ENCODE data around the gene R3HDML. TPM values are rescaled to one million over a fixed set of nuclear protein-coding genes. Genes with fewer than 3 reads are reported as not detected.
A peak's percentile ranks its signal among the peaks of the same experiment; 100 is the strongest.

R3HDML gene
- total and polyA plus RNA-seq, 2 of the 13 experiments (the other 11 are each of a cell fraction or from before 2014, with no cell fraction given), result not detected

GRCh38 chr20:44392088-44392775, 55.4 kb downstream of the R3HDML start:
- POLR2A ChIA-PET, result interaction anchor here (1.5 to 10.8 kb wide), 8 partner anchors 10 to 69 kb away, joined by 4 to 556 read pairs (median 33); partner anchors contain the start of gene HNF4A
- DNase-seq (ENCODE audit: low spot score) (no peak), FAIRE-seq (no peak), ATAC-seq (no peak)
- 96% methylated on average over 8 of the region's 8 CpGs for WGBS (ENCODE audit: low lambda C conversion rate)
- Histone ChIP-seq H3K4me1 (ENCODE audit: insufficient read depth, low read length) (peaks cover 86% of the 10 kb centered on the region), H3K27ac (ENCODE audit: extremely low read length, insufficient read depth, low read length) (peak overlapping the region; percentile 94), H3K9ac (ENCODE audit: insufficient read depth, low read depth, low read length) (peak overlapping the region; percentile 37; the same call in 1 of the 2 replicates), H2AFZ (ENCODE audit: low read length) (no peak overlapping the region), H4K20me1 (ENCODE audit: insufficient read depth, low read length) (no peaks in the 10 kb centered on the region), H3K4me2 (ENCODE audit: low read depth, low read length) (peak overlapping the region; percentile 89), H3K27me3 (ENCODE audit: control insufficient read depth in 1 of 2, insufficient read depth in 2 of 2, low read length in 2 of 2) (no peaks in the 10 kb centered on the region), H3K36me3 (replicated peaks in 1 of 2; ENCODE audit: control insufficient read depth in 1 of 2, insufficient read depth in 2 of 2, low read length in 2 of 2) (peaks cover 20 to 36% of the 10 kb centered on the region in 2 experiments), H3K79me2 (ENCODE audit: insufficient read depth, low read length) (peaks cover 75% of the 10 kb centered on the region), H3K4me3 (replicated peaks in 1 of 3; ENCODE audit: insufficient read depth in 1 of 3, low read depth in 2 of 3, low read length in 3 of 3) (peak overlapping the region in 2 of 3 experiments; percentile 51 to 74; a peak in 2 of 6 replicates), H3K9me3 (ENCODE audit: low read length) (no peaks in the 10 kb centered on the region)
- intact Hi-C loops (cut with micrococcal nuclease; ENCODE audit: unreplicated experiment), result loop anchor here (5.0 kb wide), 3 partner anchors 35 to 215 kb away; partner anchors contain the start of gene HNF4A
- BruUV-seq (replicated peaks), result no TSS peak
- in situ Hi-C loops (cut with HindIII; ENCODE audit: extremely low pct_ligation_motif_present, low pct_unique_long_range_greater_than_20kb), result loop anchor here (5.0 kb wide), 1 partner anchor 70 kb away; no protein-coding TSS in a partner anchor
- CTCF ChIA-PET (ENCODE audit: low intra/inter-chr PET ratio, low total read pairs), result no interaction called here
- TF ChIP-seq, protein P1, sequence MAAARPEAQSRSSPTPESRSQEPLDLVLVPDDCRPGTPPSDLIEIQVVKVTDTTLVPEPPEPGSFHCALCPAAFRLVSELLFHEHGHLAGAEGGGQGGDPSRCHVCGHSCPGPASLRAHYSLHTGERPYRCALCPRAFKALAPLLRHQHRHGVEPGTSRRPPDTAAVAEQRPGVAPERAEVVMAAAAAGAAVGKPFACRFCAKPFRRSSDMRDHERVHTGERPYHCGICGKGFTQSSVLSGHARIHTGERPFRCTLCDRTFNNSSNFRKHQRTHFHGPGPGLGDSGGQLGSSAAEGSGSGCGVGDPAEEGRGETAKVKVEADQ (CRISPR knock-in tag; IDR thresholded peaks at IDR 0.05; ENCODE audit: borderline replicate concordance), result no peak
- peak; percentile 9; the same call in 1 of the 2 replicates for TF ChIP-seq ZNF546 (CRISPR knock-in tag; conservative IDR thresholded peaks at IDR 0.05)
- TF ChIP-seq, protein P2, sequence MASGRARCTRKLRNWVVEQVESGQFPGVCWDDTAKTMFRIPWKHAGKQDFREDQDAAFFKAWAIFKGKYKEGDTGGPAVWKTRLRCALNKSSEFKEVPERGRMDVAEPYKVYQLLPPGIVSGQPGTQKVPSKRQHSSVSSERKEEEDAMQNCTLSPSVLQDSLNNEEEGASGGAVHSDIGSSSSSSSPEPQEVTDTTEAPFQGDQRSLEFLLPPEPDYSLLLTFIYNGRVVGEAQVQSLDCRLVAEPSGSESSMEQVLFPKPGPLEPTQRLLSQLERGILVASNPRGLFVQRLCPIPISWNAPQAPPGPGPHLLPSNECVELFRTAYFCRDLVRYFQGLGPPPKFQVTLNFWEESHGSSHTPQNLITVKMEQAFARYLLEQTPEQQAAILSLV (CRISPR knock-in tag; IDR thresholded peaks at IDR 0.05; ENCODE audit: borderline replicate concordance), result no peak
- no peak for TF ChIP-seq ZNF224 (CRISPR knock-in tag; IDR thresholded peaks at IDR 0.05)
- no peak for TF ChIP-seq IKZF4 (CRISPR knock-in tag; IDR thresholded peaks at IDR 0.05; ENCODE audit: borderline replicate concordance, low read depth, not compliant biosample characterization)
- no peak for TF ChIP-seq ZNF205 (CRISPR knock-in tag; IDR thresholded peaks at IDR 0.05)
- TF ChIP-seq ATF6 (CRISPR knock-in tag; conservative IDR thresholded peaks at IDR 0.05), result no peak
- TF ChIP-seq, protein P3, sequence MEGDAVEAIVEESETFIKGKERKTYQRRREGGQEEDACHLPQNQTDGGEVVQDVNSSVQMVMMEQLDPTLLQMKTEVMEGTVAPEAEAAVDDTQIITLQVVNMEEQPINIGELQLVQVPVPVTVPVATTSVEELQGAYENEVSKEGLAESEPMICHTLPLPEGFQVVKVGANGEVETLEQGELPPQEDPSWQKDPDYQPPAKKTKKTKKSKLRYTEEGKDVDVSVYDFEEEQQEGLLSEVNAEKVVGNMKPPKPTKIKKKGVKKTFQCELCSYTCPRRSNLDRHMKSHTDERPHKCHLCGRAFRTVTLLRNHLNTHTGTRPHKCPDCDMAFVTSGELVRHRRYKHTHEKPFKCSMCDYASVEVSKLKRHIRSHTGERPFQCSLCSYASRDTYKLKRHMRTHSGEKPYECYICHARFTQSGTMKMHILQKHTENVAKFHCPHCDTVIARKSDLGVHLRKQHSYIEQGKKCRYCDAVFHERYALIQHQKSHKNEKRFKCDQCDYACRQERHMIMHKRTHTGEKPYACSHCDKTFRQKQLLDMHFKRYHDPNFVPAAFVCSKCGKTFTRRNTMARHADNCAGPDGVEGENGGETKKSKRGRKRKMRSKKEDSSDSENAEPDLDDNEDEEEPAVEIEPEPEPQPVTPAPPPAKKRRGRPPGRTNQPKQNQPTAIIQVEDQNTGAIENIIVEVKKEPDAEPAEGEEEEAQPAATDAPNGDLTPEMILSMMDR (CRISPR knock-in tag; IDR thresholded peaks at IDR 0.05), result no peak
- no peak for TF ChIP-seq REPIN1 (CRISPR knock-in tag; IDR thresholded peaks at IDR 0.05; ENCODE audit: borderline replicate concordance, low read depth)
- TF ChIP-seq, protein P4, sequence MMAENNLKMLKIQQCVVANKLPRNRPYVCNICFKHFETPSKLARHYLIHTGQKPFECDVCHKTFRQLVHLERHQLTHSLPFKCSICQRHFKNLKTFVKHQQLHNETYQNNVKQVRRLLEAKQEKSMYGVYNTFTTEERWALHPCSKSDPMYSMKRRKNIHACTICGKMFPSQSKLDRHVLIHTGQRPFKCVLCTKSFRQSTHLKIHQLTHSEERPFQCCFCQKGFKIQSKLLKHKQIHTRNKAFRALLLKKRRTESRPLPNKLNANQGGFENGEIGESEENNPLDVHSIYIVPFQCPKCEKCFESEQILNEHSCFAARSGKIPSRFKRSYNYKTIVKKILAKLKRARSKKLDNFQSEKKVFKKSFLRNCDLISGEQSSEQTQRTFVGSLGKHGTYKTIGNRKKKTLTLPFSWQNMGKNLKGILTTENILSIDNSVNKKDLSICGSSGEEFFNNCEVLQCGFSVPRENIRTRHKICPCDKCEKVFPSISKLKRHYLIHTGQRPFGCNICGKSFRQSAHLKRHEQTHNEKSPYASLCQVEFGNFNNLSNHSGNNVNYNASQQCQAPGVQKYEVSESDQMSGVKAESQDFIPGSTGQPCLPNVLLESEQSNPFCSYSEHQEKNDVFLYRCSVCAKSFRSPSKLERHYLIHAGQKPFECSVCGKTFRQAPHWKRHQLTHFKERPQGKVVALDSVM (CRISPR knock-in tag; IDR thresholded peaks at IDR 0.05), result no peak
- TF ChIP-seq, protein P5, sequence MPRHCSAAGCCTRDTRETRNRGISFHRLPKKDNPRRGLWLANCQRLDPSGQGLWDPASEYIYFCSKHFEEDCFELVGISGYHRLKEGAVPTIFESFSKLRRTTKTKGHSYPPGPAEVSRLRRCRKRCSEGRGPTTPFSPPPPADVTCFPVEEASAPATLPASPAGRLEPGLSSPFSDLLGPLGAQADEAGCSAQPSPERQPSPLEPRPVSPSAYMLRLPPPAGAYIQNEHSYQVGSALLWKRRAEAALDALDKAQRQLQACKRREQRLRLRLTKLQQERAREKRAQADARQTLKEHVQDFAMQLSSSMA (CRISPR knock-in tag; IDR thresholded peaks at IDR 0.05), result no peak
- no peak for TF ChIP-seq SMARCE1 (IDR thresholded peaks at IDR 0.05; ENCODE audit: borderline replicate concordance)
- TF ChIP-seq ZNF350 (CRISPR knock-in tag; IDR thresholded peaks at IDR 0.05; ENCODE audit: borderline replicate concordance, low read depth), result no peak

All from HepG2 (cell line).